NCI-H2107 (cell line): ENCODE measurements around the gene KIF5A.
"Not testable (repeated sequence)": the region's sequence is repeated elsewhere in the genome, so short reads cannot be mapped to it uniquely, and the experiment has no call there.

Experiments
- DNase-seq: peaks from one replicate; lab custom pipeline; 2025; lab: John Stamatoyannopoulos, UW

The KIF5A gene

GRCh38 chr12:57609101-57609780 lies 59.4 kb downstream of the KIF5A start:
- DNase-seq: no peak

- no peak for DNase-seq
Observed at GRCh38 chr12:57609781-57610553, 60.1 kb downstream of the KIF5A start.

- no peak for DNase-seq
Observed at GRCh38 chr12:57610554-57611107, 60.8 kb downstream of the KIF5A start.

GRCh38 chr12:57611108-57611826 lies 61.4 kb downstream of the KIF5A start, which contains the start of gene ARHGEF25:
ARHGEF25 (plus strand) TSS chr12:57611435; CDS start chr12:57611895, 460 bp downstream.
- no peak for DNase-seq

GRCh38 chr12:57611827-57612710 lies 62.2 kb downstream of the KIF5A start:
- DNase-seq: no peak

- DNase-seq: no peak
Observed at GRCh38 chr12:57612711-57613426, 63.0 kb downstream of the KIF5A start.

GRCh38 chr12:57613427-57614109 lies 63.7 kb downstream of the KIF5A start:
- DNase-seq: no peak

GRCh38 chr12:57614178-57614947 lies 64.5 kb downstream of the KIF5A start:
- no peak for DNase-seq

- no peak for DNase-seq
Observed at GRCh38 chr12:57614948-57615500, 65.2 kb downstream of the KIF5A start.

GRCh38 chr12:57615637-57616036 lies 65.8 kb downstream of the KIF5A start:
- DNase-seq: no peak

GRCh38 chr12:57616383-57617101 lies 66.7 kb downstream of the KIF5A start:
- no peak for DNase-seq

GRCh38 chr12:57617942-57618341 lies 68.1 kb downstream of the KIF5A start:
- no peak for DNase-seq

GRCh38 chr12:57618431-57618830 lies 68.6 kb downstream of the KIF5A start:
- DNase-seq: not testable (repeated sequence)

GRCh38 chr12:57618966-57619433 lies 69.2 kb downstream of the KIF5A start:
- no peak for DNase-seq

GRCh38 chr12:57619434-57620244 lies 69.8 kb downstream of the KIF5A start:
- DNase-seq: no peak

GRCh38 chr12:57620245-57620935 lies 70.5 kb downstream of the KIF5A start:
- no peak for DNase-seq
